SK-N-SH (cell line): ENCODE measurements around the gene ATP7B. TPM values are rescaled to one million over a fixed set of nuclear protein-coding genes. Genes with fewer than 3 reads are reported as not detected.

Experiments used
- CTCF ChIA-PET: fragments of 300-600, 350-600 bp; formaldehyde crosslinking; extraction: SDS; loops from one replicate; lab custom pipeline; 2021; lab: Yijun Ruan, JAX
- POLR2A ChIA-PET: fragments of 350-600 bp; sonication (Branson Sonifier 250); formaldehyde crosslinking; extraction: SDS; loops from one replicate; lab custom pipeline; 2020; ENCODE audit warnings: antibody characterized with exemption, inconsistent platforms; lab: Yijun Ruan, JAX
- DNase-seq: peaks from one replicate; pipeline ENCODE4 v3.0.0; 2012
- H2AFZ ChIP-seq: fragments of 200-600 bp; sonication (generic); 2 replicates; pipeline ENCODE4 v1.8.1; 2016; ENCODE audit warnings: antibody characterized with exemption, mild to moderate bottlenecking, low read depth
- H3F3A ChIP-seq: fragments of 200-600 bp; sonication (generic); replicated peaks from 2 replicates; pipeline ENCODE3; 2016; ENCODE audit warnings: antibody characterized with exemption, mild to moderate bottlenecking; ENCODE audit not compliant: insufficient read depth
- H3K27ac ChIP-seq, 2 experiments: fragments of 200-500 bp in 1 of 2; fragments of 200-600 bp in 1 of 2; sonication (Bioruptor generic) in 1 of 2; sonication (generic), shearing (Covaris generic) in 1 of 2; 2 replicates each; pipeline versions ENCODE4 v1.5.1 to v1.6.1; 2014 to 2016; ENCODE audit warnings: low read depth in 2 of 2, inconsistent platforms in 1 of 2, low read length in 1 of 2, mild to moderate bottlenecking in 1 of 2, mixed read lengths in 1 of 2
- H3K27me3 ChIP-seq: fragments of 200-600 bp; sonication (generic), shearing (Covaris generic); 2 replicates; pipeline ENCODE4 v1.6.1; 2016; ENCODE audit warnings: mixed run types; ENCODE audit not compliant: insufficient read depth
- H3K36me3 ChIP-seq, 2 experiments: fragments of 200-500 bp in 1 of 2; fragments of 200-600 bp in 1 of 2; sonication (Bioruptor generic) in 1 of 2; sonication (generic) in 1 of 2; replicated peaks in 1 of 2; 2 replicates each; pipeline versions ENCODE3 to v1.5.1; 2014 to 2016; ENCODE audit warnings: low read length in 1 of 2, mild to moderate bottlenecking in 1 of 2; ENCODE audit not compliant: insufficient read depth in 2 of 2, control insufficient read depth in 1 of 2
- H3K4me1 ChIP-seq, 2 experiments: fragments of 200-500 bp in 1 of 2; fragments of 200-600 bp in 1 of 2; sonication (Bioruptor generic) in 1 of 2; sonication (generic), shearing (Covaris generic) in 1 of 2; 2 replicates each; pipeline versions ENCODE4 v1.5.1 to v1.6.1; 2014 to 2016; ENCODE audit warnings: low read depth in 1 of 2, low read length in 1 of 2, mixed run types in 1 of 2; ENCODE audit not compliant: insufficient read depth in 2 of 2, control insufficient read depth in 1 of 2
- H3K4me2 ChIP-seq: fragments of 200-600 bp; sonication (generic), shearing (Covaris generic); 2 replicates; pipeline ENCODE4 v1.6.1; 2017; ENCODE audit warnings: mixed run types
- H3K4me3 ChIP-seq, 2 experiments: fragments of 200-500 bp in 1 of 2; fragments of 200-600 bp in 1 of 2; sonication (Bioruptor generic) in 1 of 2; sonication (generic), shearing (Covaris generic) in 1 of 2; 2 replicates each; pipeline versions ENCODE4 v1.5.1 to v1.8.1; 2014 to 2016; ENCODE audit warnings: low read depth in 2 of 2, inconsistent platforms in 1 of 2, low read length in 1 of 2, mild to moderate bottlenecking in 1 of 2, mixed read lengths in 1 of 2, moderate library complexity in 1 of 2
- H3K79me2 ChIP-seq: fragments of 200-600 bp; sonication (generic); 2 replicates; pipeline ENCODE4 v1.8.1; 2017; ENCODE audit warnings: mild to moderate bottlenecking; ENCODE audit not compliant: insufficient read depth
- H3K9ac ChIP-seq: fragments of 200-600 bp; sonication (generic); 2 replicates; pipeline ENCODE4 v1.6.1; 2017; ENCODE audit warnings: mixed run types
- H3K9me2 ChIP-seq: fragments of 200-600 bp; sonication (generic); 2 replicates; pipeline ENCODE4 v1.6.1; 2017; ENCODE audit warnings: mixed run types
- H3K9me3 ChIP-seq: fragments of 200-600 bp; sonication (generic); 2 replicates; pipeline ENCODE4 v1.6.1; 2017; ENCODE audit warnings: mixed run types, mild to moderate bottlenecking, moderate library complexity
- H4K20me1 ChIP-seq: fragments of 200-600 bp; sonication (generic); 2 replicates; pipeline ENCODE4 v1.6.1; 2017; ENCODE audit warnings: mild to moderate bottlenecking, mixed run types; ENCODE audit not compliant: insufficient read depth
- EP300 ChIP-seq, 2 experiments: IDR thresholded peaks; 2 replicates each; pipeline versions ENCODE4 v1.4.0 to v1.6.1; 2012; ENCODE audit warnings: borderline replicate concordance in 1 of 2, low read depth in 1 of 2, low read length in 1 of 2
- FOSL2 ChIP-seq: IDR thresholded peaks from 2 replicates; pipeline ENCODE4 v1.4.0; 2012; ENCODE audit warnings: low read depth, mild to moderate bottlenecking, moderate library complexity, borderline replicate concordance
- FOXJ3 ChIP-seq: sonication (generic); formaldehyde crosslinking; IDR thresholded peaks from 2 replicates; pipeline ENCODE4 v1.5.1; 2020; ENCODE audit warnings: mild to moderate bottlenecking, missing genetic modification reagents
- FOXM1 ChIP-seq: IDR thresholded peaks from 2 replicates; pipeline ENCODE4 v1.4.0; 2012; ENCODE audit warnings: low read depth, mild to moderate bottlenecking
- GABPA ChIP-seq: IDR thresholded peaks from 2 replicates; pipeline ENCODE4 v1.4.0; 2012; ENCODE audit warnings: low read depth, mild to moderate bottlenecking
- JUND ChIP-seq: IDR thresholded peaks from 2 replicates; pipeline ENCODE4 v1.4.0; 2012
- MAX ChIP-seq: IDR thresholded peaks from 2 replicates; pipeline ENCODE4 v1.4.0; 2012; ENCODE audit warnings: low read depth
- MEF2A ChIP-seq: IDR thresholded peaks from 2 replicates; pipeline ENCODE4 v1.4.0; 2012; ENCODE audit warnings: low read depth, borderline replicate concordance
- MXI1 ChIP-seq: IDR thresholded peaks from 2 replicates; pipeline ENCODE4 v1.6.1; 2012; ENCODE audit warnings: mild to moderate bottlenecking, low read depth, low read length, improper control_type of control experiment
- NFIC ChIP-seq: IDR thresholded peaks from 2 replicates; pipeline ENCODE4 v1.4.0; 2012; ENCODE audit warnings: borderline replicate concordance
- NRF1 ChIP-seq: IDR thresholded peaks from 2 replicates; pipeline ENCODE4 v1.6.1; 2012; ENCODE audit warnings: low read depth, mild to moderate bottlenecking, low read length
- PBX3 ChIP-seq: IDR thresholded peaks from 2 replicates; pipeline ENCODE4; 2012
- POLR2AphosphoS5 ChIP-seq: IDR thresholded peaks from 2 replicates; pipeline ENCODE4 v1.6.1; 2012; ENCODE audit warnings: low read depth, low read length
- RAD21 ChIP-seq: IDR thresholded peaks from 2 replicates; pipeline ENCODE4 v1.6.1; 2012; ENCODE audit warnings: mild to moderate bottlenecking, low read length
- REST ChIP-seq: IDR thresholded peaks from 2 replicates; pipeline ENCODE4 v1.6.1; 2012; ENCODE audit warnings: mild to moderate bottlenecking, low read depth, low read length, moderate library complexity
- RXRA ChIP-seq: IDR thresholded peaks from 2 replicates; pipeline ENCODE4 v1.4.0; 2012; ENCODE audit warnings: low read depth, mild to moderate bottlenecking, borderline replicate concordance
- SIN3A ChIP-seq: IDR thresholded peaks from 2 replicates; pipeline ENCODE4 v1.6.1; 2012; ENCODE audit warnings: low read depth, mild to moderate bottlenecking, low read length, moderate library complexity, borderline replicate concordance
- SMC3 ChIP-seq: IDR thresholded peaks from 2 replicates; pipeline ENCODE4 v1.6.1; 2012; ENCODE audit warnings: low read depth, low read length, improper control_type of control experiment
- TAF1 ChIP-seq: IDR thresholded peaks from 2 replicates; pipeline ENCODE4 v1.6.1; 2012; ENCODE audit warnings: low read depth, mild to moderate bottlenecking, low read length, moderate library complexity, borderline replicate concordance
- USF2 ChIP-seq: fragments of 150-350 bp; IDR thresholded peaks from 2 replicates; pipeline ENCODE4 v1.6.1; 2017; ENCODE audit warnings: antibody characterized with exemption, low read length, low read depth, borderline replicate concordance
- YY1 ChIP-seq: IDR thresholded peaks from 2 replicates; pipeline ENCODE4 v1.4.0; 2012; ENCODE audit warnings: low read depth, mild to moderate bottlenecking
- ZBTB33 ChIP-seq: IDR thresholded peaks from 2 replicates; pipeline ENCODE4 v1.4.0; 2012; ENCODE audit warnings: low read depth, borderline replicate concordance
- WGBS: methylation state at CpG from one replicate; pipeline ENCODE4 v1.1.6; 2017; ENCODE audit warnings: low lambda C conversion rate; 5-methylcytosine and 5-hydroxymethylcytosine counted together
- polyA plus RNA-seq, 3 experiments: library from polyadenylated mRNA; depleted of rRNA; stranded (reverse); fragments of >200 nt; gene quantifications; 2 replicates each; pipeline ENCODE4 v1.2.3, GENCODE V29; 2012

ATP7B gene
- polyA plus RNA-seq, 1 of the 3 experiments (the other 2 are of a cell fraction), result 4.4 TPM

- H4K20me1 ChIP-seq, result no peaks in the 10 kb centered on the region
- H3K9ac ChIP-seq, result no peak overlapping the region
- 98% methylated on average over 4 of the region's 4 CpGs for WGBS
- H2AFZ ChIP-seq, result no peak overlapping the region
- H3K27me3 ChIP-seq, result no peaks in the 10 kb centered on the region
- ChIA-PET POLR2A (no interaction called here), CTCF (interaction anchor here (0.9 kb wide), 1 partner anchor 134 kb away, joined by 3 read pairs; no protein-coding TSS in a partner anchor)
- H3K4me2 ChIP-seq, result no peak overlapping the region
- H3K36me3 ChIP-seq, result peaks cover 30 to 40% of the 10 kb centered on the region in 2 experiments
- H3K4me3 ChIP-seq, result no peak overlapping the region
- TF ChIP-seq FOXM1 (no peak), SIN3A (no peak), POLR2AphosphoS5 (no peak), TAF1 (no peak), SMC3 (no peak), YY1 (no peak), NRF1 (no peak), NFIC (no peak), EP300 (IDR thresholded peaks at IDR 0.05; ENCODE audit: borderline replicate concordance in 1 of 2, low read depth in 1 of 2, low read length in 1 of 2) (no peak), RXRA (no peak)
- H3K4me1 ChIP-seq, result no peaks in the 10 kb centered on the region
- no peak for DNase-seq
- H3K79me2 ChIP-seq, result peaks cover 13% of the 10 kb centered on the region
- no peaks in the 10 kb centered on the region for H3K9me2 ChIP-seq
- no peaks in the 10 kb centered on the region for H3F3A ChIP-seq
- H3K27ac ChIP-seq, result no peak overlapping the region
- H3K9me3 ChIP-seq, result no peaks in the 10 kb centered on the region
Measured at GRCh38 chr13:52029569-52029968, 18.3 kb upstream of the ATP7B start.

GRCh38 chr13:52027832-52028231 is 16.6 kb upstream of the ATP7B start:
- Histone ChIP-seq H3K9me3 (no peaks in the 10 kb centered on the region), H2AFZ (no peak overlapping the region), H3K4me2 (no peak overlapping the region), H3K27ac (no peak overlapping the region), H3K9ac (no peak overlapping the region), H3K36me3 (peaks cover 43 to 52% of the 10 kb centered on the region in 2 experiments), H3K9me2 (no peaks in the 10 kb centered on the region), H3K4me3 (no peak overlapping the region), H3K4me1 (no peaks in the 10 kb centered on the region), H3F3A (no peaks in the 10 kb centered on the region), H3K79me2 (peaks cover 13% of the 10 kb centered on the region), H4K20me1 (no peaks in the 10 kb centered on the region), H3K27me3 (no peaks in the 10 kb centered on the region)
- WGBS, result 92% methylated on average over 1 of the region's 1 CpG
- DNase-seq, result no peak
- ChIA-PET CTCF (no interaction called here), POLR2A (interaction anchor here (0.7 kb wide), 1 partner anchor 23 kb away, joined by 3 read pairs; no protein-coding TSS in a partner anchor)
- TF ChIP-seq SIN3A (no peak), JUND (no peak), FOXM1 (no peak), MXI1 (no peak), ZBTB33 (no peak), FOXJ3 (no peak), NFIC (no peak), PBX3 (no peak), REST (no peak), MAX (no peak), MEF2A (no peak), USF2 (no peak), FOSL2 (no peak), GABPA (no peak), POLR2AphosphoS5 (no peak), RAD21 (no peak)
